Activated naive CD4-positive, alpha-beta T cell treated with Interleukin-2 at 50 U/mL for 16 hours (primary cell): Measurements from ENCODE around the gene ADORA2B.

ENCODE experiments used
- DNase-seq: peaks from one replicate; pipeline ENCODE4 v3.0.0-alpha.2; 2020

Gene ADORA2B

DNA sequence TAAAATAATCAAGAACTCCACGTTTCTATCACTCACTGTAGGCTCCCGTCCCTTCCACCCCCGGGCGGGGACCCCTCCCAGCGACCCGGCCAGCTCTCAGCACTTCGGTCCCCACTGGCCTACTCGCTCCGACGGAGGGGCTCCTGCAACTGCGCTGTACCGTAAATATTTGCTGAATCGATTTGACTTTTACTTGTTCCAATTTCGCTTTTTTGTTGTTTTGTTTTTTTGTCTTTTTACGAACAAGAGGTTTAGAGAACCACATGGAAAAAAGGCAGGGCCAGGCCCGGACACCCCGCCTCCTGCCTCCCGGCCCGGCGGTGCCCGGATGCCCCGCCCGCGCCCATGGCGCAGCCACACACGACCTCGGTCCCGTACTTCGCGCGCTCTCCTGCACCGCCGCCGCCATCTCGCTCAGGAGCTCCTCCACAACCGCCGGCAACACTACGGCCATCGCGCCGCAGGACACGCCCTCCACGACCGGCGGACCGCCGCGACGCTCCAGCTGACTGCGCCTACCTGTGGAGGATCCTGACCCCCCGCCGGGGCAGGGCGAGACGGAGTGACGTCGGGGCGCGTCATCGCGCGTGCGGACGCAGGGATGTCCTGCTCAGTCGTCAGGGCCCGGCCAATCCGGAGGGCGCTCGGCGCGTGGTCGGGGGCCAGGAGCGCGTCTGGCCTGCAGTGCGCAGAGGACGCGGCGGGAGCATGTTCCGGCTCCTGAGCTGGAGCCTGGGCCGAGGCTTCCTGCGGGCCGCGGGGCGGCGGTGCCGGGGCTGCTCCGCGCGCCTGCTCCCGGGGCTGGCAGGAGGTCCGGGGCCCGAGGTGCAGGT, 54.4 kb downstream of the ADORA2B start, which contains the start of the genes TTC19 and ZSWIM7:
Gene TTC19 (plus strand): TSS at position 684 of the 833 bp plus-strand sequence. CDS start 25 bp downstream, at position 709.
Gene ZSWIM7 (minus strand): TSS at position 564 of the 833 bp plus-strand sequence. CDS start 110 bp downstream, at position 454.
- DNase-seq, result peak; percentile 94

- no peak for DNase-seq
These were observed 55.3 kb downstream of the ADORA2B start for GRCh38 chr17:15999974-16000827.

- no peak for DNase-seq
These were observed 56.4 kb downstream of the ADORA2B start for GRCh38 chr17:16001226-16001897.

DNA sequence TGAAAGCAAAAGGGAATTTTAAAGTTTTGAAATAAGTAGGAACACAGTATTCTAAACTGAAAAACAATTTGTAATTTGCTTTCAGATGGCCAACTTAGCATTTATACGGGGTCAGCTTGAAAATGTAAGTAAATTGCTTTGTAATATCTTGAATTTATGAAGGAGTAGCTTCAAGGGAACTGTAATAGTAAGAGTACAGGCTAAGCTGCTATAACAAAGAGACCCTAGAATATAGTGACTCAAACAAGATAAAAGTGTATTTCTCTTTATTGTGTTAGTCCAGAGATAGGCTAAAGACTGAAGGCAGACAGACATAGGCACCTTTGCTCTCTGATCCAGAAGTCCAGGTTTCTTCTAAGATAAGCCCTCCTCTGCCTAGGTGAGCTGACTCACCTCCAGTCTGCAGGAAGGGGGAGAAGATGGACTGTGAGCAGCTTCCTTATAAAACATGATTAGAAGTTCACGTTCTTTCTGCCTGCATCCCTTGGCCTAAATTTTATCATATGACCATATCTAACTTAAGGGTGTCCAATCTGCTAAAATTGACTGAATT, 57.9 kb downstream of the ADORA2B start:
- no peak for DNase-seq

DNA sequence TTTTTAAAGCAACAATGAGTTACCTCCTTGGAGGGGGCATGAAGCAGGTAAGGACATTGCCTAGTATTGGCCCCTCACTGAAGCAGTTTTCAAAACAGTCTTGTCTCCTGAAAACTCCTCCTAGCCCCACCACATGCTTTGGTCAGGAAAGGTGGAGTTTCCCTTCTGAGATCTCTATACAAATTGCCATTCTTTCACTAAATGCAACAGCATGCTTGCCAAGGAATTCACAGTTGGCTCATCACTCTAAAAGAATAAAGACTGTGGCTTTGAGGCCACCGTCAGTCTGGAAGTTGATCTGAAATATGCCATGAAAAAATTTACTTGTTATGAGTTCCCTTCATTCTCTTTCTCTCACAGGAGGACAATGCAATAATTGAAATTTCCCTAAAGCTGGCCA, 58.9 kb downstream of the ADORA2B start:
- DNase-seq, result no peak

DNA sequence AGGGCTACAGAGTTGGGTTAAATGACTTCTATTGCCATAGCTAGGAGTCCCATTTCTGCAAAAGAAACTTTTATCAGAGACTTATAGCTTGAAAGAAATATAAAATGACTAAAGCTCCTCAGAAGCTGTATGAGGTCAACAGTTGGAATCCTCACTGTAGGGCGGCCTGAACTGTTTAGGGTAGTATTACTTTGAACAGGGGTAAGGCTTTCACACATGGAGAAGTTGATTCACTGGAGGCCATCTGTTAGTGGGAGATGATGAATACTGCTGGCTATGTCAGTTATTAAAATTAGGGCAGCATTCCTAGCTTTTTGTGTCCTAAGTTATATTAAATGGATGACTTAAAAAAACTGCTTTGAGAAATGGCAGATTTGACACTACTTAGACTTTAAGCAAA, 60.7 kb downstream of the ADORA2B start:
- no peak for DNase-seq

- DNase-seq, result no peak
These were observed 62.5 kb downstream of the ADORA2B start for GRCh38 chr17:16007439-16007838.

DNA sequence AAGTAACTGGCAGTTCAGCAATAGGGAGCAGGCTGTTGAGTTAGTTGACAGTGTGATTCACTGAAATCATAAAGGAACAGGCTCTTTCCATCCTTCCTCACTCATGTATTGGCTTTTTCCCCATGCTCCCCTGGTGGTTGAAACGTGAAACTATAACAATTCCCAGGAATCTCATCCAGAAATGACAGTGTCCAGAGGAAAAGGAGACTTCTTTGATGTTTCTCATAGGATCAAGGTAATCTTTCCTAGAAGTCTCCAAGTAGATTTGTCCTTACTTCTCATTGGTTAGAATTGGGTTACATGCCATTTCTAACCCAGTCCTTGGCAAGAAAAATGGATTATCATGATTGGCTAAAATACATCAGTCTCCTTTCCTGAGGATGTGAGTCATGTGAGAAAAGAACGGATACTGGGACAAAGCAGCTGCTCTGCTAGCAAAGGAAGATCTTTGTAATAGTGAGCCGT, 69.0 kb downstream of the ADORA2B start:
- no peak for DNase-seq

- DNase-seq, result no peak
These were observed 74.4 kb downstream of the ADORA2B start for GRCh38 chr17:16019347-16019746.

- no peak for DNase-seq
These were observed 79.0 kb downstream of the ADORA2B start for GRCh38 chr17:16023881-16024280.

DNA sequence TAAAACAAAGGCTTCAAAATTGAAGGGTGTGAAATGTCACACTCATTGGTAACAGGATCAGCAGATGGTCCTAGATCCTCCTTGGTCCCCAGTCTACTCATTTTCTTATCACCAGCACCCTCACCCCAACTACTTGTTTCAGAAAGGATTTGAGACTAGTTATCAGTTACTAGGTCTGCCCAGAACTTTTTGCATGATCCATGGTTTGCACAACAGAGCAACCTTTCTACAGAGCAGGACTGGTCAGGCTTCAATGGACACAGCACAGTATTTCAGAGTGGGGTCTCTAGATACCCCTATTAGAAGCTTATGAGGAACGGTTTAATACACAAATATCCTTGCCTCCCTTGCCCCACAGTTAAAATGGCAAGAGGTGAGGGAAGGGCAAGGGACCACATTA, 80.3 kb downstream of the ADORA2B start:
- no peak for DNase-seq
